MM.1S (cell line): ENCODE measurements around the gene CSF1R.

Source experiments
- CTCF ChIP-seq: fragments of 300-600 bp; sonication (generic); IDR thresholded peaks from 2 replicates; pipeline ENCODE4 v1.5.1; 2016; ENCODE audit warnings: antibody characterized with exemption, low read length, mixed read lengths
- EZH2 ChIP-seq: fragments of 300-600 bp; sonication (generic); optimal IDR thresholded peaks from 2 replicates; pipeline ENCODE3; 2017; ENCODE audit warnings: low read depth, mild to moderate bottlenecking, antibody characterized with exemption, low read length, mixed read lengths

- no peak for TF ChIP-seq CTCF
- no peak for TF ChIP-seq EZH2
These were observed 21.6 kb downstream of the CSF1R start for GRCh38 chr5:150064681-150065220.
